H1 (cell line): ENCODE results near the gene C13orf42. TPM values are rescaled to one million over a fixed set of nuclear protein-coding genes. Genes with fewer than 3 reads are reported as not detected.

Source experiments
- SAP30 ChIP-seq: fragments of 300-600 bp; sonication (generic); IDR thresholded peaks from 2 replicates; pipeline ENCODE4 v1.7.1; 2012; ENCODE audit warnings: low read length, moderate library complexity, mild to moderate bottlenecking, inconsistent platforms; ENCODE audit not compliant: insufficient read depth, insufficient replicate concordance
- SP4 ChIP-seq: IDR thresholded peaks from 2 replicates; pipeline ENCODE4 v1.6.1; 2012; ENCODE audit warnings: low read length, inconsistent platforms
- polyA plus RNA-seq, 7 experiments: library from polyadenylated mRNA; depleted of rRNA in 3 of 7; stranded (reverse) in 5 of 7; unstranded in 2 of 7; fragments of >200 nt in 5 of 7; fragments of 200-250 nt in 2 of 7; gene quantifications; 1 replicate in 5 of 7; 2 replicates in 1 of 7; 4 replicates in 1 of 7; pipeline versions ENCODE4 v1.2.1 to v1.2.3, GENCODE V29; 2011 to 2013; ENCODE audit warnings: missing spikeins in 2 of 7, mixed read lengths in 2 of 7
- total RNA-seq: library from RNA; stranded (reverse); fragmentation: NEBNext Ultra II Directional; extraction: Animal tissue kit (Norgen Biotek cat#: 25700); gene quantifications from 2 replicates; pipeline ENCODE4 v1.2.1, GENCODE V29; 2021
- TF ChIP-seq, protein P1 (sequence below): fragments of 300-600 bp; sonication (generic); IDR thresholded peaks from 2 replicates; pipeline ENCODE4 v1.7.1; 2012; ENCODE audit warnings: low read length, moderate library complexity, mild to moderate bottlenecking, inconsistent platforms; ENCODE audit not compliant: insufficient replicate concordance

C13orf42 gene
- total and polyA plus RNA-seq, 2 of the 8 experiments (the other 6 are each of a cell fraction or from before 2014, with no cell fraction given): 9.9 to 10.1 TPM

DNA sequence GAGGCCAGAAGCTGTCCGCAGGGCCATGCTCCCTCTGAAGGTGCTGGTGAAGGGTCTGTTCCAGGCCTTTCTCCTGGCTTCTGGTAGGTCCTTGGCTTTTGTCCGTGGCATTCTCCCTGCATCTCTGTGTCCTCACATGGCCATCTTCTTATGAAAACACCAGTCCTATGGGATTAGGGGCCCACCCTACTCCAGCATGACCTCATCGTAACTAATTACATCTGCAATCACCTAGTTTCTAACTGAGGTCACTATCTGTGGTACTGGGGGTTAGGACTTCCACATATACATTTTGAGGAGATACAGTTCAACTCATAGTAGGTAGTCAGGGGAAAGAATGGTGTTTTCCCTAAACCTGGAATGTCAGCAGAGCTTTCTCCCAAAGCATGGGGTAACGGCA lies 3.1 kb downstream of the C13orf42 start (continued):
- TF ChIP-seq, protein P1, sequence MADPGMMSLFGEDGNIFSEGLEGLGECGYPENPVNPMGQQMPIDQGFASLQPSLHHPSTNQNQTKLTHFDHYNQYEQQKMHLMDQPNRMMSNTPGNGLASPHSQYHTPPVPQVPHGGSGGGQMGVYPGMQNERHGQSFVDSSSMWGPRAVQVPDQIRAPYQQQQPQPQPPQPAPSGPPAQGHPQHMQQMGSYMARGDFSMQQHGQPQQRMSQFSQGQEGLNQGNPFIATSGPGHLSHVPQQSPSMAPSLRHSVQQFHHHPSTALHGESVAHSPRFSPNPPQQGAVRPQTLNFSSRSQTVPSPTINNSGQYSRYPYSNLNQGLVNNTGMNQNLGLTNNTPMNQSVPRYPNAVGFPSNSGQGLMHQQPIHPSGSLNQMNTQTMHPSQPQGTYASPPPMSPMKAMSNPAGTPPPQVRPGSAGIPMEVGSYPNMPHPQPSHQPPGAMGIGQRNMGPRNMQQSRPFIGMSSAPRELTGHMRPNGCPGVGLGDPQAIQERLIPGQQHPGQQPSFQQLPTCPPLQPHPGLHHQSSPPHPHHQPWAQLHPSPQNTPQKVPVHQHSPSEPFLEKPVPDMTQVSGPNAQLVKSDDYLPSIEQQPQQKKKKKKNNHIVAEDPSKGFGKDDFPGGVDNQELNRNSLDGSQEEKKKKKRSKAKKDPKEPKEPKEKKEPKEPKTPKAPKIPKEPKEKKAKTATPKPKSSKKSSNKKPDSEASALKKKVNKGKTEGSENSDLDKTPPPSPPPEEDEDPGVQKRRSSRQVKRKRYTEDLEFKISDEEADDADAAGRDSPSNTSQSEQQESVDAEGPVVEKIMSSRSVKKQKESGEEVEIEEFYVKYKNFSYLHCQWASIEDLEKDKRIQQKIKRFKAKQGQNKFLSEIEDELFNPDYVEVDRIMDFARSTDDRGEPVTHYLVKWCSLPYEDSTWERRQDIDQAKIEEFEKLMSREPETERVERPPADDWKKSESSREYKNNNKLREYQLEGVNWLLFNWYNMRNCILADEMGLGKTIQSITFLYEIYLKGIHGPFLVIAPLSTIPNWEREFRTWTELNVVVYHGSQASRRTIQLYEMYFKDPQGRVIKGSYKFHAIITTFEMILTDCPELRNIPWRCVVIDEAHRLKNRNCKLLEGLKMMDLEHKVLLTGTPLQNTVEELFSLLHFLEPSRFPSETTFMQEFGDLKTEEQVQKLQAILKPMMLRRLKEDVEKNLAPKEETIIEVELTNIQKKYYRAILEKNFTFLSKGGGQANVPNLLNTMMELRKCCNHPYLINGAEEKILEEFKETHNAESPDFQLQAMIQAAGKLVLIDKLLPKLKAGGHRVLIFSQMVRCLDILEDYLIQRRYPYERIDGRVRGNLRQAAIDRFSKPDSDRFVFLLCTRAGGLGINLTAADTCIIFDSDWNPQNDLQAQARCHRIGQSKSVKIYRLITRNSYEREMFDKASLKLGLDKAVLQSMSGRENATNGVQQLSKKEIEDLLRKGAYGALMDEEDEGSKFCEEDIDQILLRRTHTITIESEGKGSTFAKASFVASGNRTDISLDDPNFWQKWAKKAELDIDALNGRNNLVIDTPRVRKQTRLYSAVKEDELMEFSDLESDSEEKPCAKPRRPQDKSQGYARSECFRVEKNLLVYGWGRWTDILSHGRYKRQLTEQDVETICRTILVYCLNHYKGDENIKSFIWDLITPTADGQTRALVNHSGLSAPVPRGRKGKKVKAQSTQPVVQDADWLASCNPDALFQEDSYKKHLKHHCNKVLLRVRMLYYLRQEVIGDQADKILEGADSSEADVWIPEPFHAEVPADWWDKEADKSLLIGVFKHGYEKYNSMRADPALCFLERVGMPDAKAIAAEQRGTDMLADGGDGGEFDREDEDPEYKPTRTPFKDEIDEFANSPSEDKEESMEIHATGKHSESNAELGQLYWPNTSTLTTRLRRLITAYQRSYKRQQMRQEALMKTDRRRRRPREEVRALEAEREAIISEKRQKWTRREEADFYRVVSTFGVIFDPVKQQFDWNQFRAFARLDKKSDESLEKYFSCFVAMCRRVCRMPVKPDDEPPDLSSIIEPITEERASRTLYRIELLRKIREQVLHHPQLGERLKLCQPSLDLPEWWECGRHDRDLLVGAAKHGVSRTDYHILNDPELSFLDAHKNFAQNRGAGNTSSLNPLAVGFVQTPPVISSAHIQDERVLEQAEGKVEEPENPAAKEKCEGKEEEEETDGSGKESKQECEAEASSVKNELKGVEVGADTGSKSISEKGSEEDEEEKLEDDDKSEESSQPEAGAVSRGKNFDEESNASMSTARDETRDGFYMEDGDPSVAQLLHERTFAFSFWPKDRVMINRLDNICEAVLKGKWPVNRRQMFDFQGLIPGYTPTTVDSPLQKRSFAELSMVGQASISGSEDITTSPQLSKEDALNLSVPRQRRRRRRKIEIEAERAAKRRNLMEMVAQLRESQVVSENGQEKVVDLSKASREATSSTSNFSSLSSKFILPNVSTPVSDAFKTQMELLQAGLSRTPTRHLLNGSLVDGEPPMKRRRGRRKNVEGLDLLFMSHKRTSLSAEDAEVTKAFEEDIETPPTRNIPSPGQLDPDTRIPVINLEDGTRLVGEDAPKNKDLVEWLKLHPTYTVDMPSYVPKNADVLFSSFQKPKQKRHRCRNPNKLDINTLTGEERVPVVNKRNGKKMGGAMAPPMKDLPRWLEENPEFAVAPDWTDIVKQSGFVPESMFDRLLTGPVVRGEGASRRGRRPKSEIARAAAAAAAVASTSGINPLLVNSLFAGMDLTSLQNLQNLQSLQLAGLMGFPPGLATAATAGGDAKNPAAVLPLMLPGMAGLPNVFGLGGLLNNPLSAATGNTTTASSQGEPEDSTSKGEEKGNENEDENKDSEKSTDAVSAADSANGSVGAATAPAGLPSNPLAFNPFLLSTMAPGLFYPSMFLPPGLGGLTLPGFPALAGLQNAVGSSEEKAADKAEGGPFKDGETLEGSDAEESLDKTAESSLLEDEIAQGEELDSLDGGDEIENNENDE: no peak
- TF ChIP-seq SP4 (no peak), SAP30 (no peak)
